ENCODE data around the gene SGPL1.
"Not testable (repeated sequence)": the region's sequence is repeated elsewhere in the genome, so short reads cannot be mapped to it uniquely, and the experiment has no call there.

Gene SGPL1

GRCh38 chr10:70815504-70816219 lies at the start of gene SGPL1:
Gene SGPL1 (plus strand): TSS chr10:70815948. CDS start chr10:70816854, 906 bp downstream.
- peak; percentile 48 for DNase-seq

GRCh38 chr10:70768026-70768685 lies 47.6 kb upstream of the SGPL1 start:
- not testable (repeated sequence) for DNase-seq

GRCh38 chr10:70769121-70769520 lies 46.6 kb upstream of the SGPL1 start:
- DNase-seq, result no peak

GRCh38 chr10:70770001-70770400 lies 45.7 kb upstream of the SGPL1 start:
- no peak for DNase-seq

DNA sequence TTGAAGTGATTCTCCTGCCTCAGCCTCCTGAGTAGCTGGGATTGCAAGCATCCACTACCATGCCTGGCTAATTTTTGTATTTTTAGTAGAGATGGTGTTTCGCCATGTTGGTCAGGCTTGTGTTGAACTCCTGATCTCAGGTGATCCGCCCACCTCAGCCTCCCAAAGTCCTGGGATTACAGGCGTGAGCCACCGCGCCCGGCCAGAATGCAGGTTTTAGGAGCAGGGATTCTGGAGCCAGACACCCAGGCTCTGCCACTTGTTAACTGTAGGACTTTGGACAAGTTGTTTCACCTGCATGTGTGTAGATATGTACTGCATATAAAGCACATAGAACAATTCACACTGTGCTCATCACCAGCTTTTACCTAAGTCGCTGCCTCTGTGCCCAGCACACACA lies 45.2 kb upstream of the SGPL1 start:
- not testable (repeated sequence) for DNase-seq

DNA sequence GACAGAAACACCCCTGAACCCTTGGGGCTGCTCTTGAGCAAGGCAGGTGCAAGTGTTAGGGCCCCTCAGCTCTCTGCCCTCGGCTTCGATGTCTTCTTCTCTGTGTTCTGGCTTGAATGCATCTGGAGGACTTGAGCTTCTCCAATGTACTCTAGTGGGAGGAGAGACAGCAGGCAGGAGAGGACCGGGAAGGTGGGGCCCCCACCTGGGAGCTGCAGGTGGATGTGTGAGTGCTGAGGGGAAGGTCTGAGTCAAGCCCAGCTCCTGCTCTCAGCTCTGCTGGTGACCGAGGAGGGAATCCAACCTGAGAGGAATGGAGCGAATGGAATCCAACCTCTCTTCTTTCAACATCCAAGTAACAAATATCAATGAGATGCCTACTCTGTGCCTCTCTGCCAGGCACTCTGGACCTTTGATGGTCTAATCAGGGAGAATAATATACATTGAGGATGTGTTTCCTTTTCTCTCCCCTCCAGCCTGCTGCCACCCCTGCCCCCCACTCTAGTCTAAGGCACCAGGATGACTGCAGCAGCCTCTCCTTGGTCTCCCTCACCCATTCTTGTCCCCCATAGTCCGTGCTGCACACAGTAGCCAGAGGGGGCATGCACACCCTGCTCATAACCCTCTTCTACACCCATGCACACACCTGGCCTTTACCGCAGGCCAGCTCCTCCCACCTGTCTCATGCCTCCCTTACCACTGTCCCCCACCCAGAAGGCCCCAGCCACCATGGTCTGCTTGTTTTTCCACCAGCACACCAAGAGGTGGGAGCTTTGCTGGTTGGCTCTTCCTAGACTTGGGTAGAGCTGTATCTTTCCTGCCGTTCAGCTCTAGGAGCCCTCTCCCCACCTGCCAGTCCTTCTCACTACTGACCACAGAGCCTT lies 44.2 kb upstream of the SGPL1 start:
- no peak for DNase-seq

DNA sequence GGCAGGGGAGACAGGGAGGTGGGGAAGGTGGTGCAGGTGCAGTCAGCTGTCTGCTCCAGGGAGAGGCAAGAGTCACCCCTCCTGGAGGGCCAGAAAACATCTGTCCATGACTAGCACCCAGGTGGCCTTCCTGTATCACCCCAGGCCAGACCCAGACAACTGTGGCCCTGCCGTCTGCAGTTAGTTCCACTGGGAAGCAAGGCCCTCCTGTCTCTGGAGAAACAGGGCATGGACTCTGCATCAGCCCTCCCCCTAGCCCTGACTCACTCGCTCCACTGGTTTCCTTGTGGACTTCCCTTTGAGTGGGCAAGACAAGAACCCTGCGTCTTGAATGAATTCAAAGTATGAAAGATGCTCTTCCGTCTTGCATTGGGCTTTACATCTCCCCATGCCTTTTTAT lies 43.1 kb upstream of the SGPL1 start:
- no peak for DNase-seq

- no peak for DNase-seq
Measured at GRCh38 chr10:70773461-70773860, 42.3 kb upstream of the SGPL1 start.

DNA sequence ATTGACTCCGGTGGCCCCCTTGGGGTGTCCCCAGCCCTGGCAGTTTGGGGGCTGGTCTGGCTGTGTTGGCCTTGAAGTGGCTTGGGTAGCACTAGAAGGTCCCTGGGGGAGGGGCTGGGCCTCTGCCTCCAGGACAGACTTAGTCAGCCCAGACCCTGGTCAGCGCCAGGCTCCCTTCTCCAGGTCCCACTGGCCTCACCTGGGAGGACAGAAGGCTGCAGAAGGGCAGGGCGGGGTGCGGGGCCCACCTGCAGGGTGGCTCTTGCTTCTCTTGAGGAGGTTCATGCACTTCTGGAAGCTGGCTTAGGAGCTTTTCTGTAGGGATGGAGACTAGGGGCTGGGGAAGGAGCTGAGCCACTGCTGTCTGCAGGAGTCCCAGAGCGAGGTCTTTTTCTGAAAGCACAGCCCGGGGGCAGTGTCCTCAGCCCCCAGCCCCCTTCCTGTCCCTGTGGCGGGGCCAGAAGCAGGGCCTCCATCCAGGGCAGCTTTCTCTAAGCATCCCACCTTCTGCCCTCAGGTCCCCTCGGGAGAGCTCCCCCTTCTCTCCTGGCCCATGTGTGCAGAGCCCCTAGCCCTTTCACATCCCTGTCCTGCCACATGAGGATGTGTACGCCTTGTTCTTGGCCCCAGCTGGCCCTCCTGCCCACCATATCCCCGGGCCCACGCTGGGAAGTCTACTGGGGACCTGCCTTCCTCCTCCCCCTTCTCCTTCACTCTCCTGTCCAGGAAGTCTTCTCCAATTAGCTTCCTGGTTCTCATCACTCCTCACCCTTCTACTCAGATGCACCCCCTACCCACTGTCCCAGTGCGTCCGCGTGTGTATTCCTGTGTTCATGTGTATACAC lies 41.6 kb upstream of the SGPL1 start:
- DNase-seq, result no peak

DNA sequence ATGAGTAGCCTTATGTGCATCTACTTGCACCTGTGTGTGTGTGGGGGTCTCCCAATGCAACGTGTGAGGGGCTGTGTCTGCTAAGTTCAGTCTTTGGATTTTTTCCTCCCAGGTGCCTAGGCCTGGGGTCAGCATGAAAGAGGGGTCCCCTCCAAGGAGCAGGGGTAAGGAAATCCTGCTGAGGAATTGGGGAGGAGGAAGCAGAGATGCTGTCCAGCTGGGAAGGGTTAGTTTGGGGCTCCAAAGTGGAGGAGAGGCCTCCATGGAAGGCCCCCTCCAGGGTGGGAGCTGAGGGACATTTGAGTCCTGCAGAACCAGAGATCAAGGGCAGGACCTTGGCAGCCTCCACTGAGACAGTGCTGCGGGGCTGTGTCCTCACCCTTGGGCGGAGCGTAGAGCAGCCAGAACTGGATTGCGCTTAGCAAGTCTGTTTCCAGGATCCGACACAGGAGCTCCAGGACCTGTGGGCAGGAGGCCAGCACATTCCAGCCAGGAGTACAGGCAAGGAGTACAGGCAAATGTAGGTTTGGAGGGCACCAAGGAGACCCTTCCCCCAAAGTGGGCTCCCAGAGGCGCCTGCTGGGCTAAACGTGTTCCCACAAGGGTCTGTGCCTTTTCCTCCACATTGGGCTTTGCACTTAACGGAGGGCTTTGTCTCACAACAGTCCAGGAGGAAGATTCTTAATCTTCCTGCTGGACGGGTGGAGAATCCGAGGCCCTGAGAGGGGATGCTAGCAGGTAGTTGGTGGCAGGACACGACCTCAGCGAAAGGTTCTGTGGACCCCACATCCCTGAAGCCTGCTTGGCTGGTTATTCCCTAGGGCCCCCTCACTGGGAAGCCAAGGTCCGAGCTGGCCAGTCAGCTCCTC lies 40.7 kb upstream of the SGPL1 start:
- no peak for DNase-seq

GRCh38 chr10:70775679-70776454 lies 39.9 kb upstream of the SGPL1 start:
- no peak for DNase-seq

- DNase-seq, result no peak
Measured at GRCh38 chr10:70776455-70777005, 39.2 kb upstream of the SGPL1 start.

DNA sequence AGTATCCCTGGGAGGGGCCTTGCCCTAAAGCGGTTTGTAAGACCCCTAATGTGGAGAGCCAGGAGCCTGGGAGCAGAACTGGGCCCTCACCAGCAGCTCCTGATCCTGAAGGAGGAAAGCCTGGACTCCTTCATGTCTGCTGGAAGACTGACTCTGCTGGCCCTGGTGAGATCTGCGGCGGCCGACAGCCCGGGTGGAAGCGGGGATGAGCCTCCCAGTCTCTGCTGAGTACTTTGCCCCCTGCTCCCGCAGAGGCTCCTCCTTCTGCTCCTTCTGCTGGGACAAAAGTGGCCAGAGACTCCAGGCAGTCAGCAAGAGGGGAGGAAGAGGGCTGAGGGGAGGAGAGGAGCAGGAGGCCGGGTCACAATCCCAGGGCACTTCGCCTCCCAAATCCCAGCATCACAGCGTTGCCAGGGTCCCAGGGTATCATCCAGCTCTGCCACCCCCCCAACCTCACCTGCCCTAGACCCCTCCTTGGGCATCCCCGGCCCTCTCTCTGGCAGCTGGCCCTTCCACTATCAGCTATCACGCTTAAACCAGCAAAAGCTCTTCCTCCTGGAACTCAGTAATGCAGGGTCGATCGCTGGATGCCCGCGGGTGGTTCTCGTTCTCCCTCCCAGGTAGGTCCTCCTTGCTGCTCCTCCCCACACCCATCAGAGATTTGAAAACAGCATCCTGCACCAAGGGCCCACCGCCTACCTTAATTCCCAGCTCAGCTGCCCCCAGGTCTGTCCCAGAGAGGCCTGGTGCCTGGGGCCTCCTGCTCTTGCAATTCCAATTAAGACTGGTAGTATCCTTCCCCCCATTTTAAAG lies 38.5 kb upstream of the SGPL1 start:
- DNase-seq, result no peak

GRCh38 chr10:70778267-70778924 lies 37.4 kb upstream of the SGPL1 start:
- no peak for DNase-seq

- DNase-seq, result peak; percentile 35
Measured at GRCh38 chr10:70779088-70779487, 36.7 kb upstream of the SGPL1 start.

DNA sequence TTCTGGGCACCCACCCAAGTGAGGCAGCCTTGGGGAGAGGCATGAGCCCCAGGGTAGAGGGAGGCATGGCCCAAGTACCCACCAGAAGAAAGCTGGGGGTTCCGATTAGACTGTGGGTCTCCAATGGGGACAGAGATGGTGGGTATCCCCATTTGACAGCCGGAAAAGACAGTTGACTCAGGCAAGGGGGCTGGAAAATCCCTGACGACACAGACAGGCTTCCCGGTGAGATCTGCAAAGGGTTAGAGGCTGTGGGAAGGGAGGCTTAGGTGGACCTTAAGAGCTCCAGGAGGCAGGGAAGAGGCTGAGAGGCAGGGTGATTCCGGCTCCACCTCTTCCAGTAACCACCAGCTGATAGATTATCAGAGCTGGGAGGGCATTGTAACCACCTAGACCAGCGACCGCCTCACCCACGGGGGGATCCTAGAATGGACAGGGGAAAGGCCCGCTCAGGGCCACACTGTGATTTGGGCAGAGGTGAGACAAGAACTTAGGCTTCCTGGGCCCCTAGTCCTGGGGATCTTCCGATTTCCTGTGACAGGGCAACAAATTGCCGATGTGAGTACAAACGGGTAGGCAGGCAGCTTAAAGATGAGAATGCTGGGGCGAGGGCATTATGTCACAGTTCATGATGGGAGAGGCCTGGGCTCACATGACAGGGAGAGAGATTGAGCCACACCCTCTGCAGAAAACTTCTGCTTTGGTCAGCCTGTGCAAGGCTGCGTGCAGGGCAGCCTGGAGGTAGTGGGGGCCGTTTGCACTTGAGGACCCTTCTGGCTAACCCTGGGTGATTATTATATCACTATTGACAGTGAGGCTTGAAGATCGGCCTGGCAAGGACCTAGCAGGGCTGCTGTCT lies 36.0 kb upstream of the SGPL1 start:
- DNase-seq, result no peak

GRCh38 chr10:70780370-70780760 lies 35.4 kb upstream of the SGPL1 start:
- DNase-seq, result no peak

DNA sequence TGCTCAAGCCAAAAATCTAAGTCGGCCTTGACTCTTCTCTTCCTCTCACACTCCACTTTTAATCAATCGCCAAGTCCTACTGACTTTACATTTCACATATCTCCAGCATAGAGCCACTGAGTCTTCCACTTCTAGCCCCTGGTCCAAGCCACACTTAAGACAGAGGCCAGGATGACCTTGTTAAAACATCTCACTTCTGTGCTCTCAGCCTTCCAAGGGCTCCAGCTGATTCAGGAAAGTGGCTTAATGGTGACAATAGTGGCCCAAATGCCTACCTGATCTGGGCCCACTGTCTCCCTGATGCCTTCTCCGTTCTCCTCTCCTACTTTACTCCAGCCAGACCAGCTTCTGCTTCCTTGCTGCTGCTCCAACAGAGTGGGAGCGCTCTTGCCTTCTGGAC lies 35.0 kb upstream of the SGPL1 start:
- no peak for DNase-seq
